ENCODE data around the gene CDT1.

Gene CDT1

GRCh38 chr16:88782454-88783390 is 20.9 kb upstream of the CDT1 start:
- CTCF ChIA-PET: interaction anchor here (1.1 to 7.8 kb wide), 12 partner anchors 10 to 158 kb away, joined by 3 to 80 read pairs (median 5); partner anchors contain the start of gene APRT
- DNase-seq (ENCODE audit: extremely low spot score): no peak
- no peak for TF ChIP-seq CTCF (IDR thresholded peaks at IDR 0.05; ENCODE audit: control extremely low read depth, extremely low read depth, low read depth, missing control alignments)
- POLR2A ChIA-PET: interaction anchor here (0.6 to 0.7 kb wide), 3 partner anchors 28 to 887 kb away, joined by 3 to 4 read pairs (median 3); no protein-coding TSS in a partner anchor

DNA sequence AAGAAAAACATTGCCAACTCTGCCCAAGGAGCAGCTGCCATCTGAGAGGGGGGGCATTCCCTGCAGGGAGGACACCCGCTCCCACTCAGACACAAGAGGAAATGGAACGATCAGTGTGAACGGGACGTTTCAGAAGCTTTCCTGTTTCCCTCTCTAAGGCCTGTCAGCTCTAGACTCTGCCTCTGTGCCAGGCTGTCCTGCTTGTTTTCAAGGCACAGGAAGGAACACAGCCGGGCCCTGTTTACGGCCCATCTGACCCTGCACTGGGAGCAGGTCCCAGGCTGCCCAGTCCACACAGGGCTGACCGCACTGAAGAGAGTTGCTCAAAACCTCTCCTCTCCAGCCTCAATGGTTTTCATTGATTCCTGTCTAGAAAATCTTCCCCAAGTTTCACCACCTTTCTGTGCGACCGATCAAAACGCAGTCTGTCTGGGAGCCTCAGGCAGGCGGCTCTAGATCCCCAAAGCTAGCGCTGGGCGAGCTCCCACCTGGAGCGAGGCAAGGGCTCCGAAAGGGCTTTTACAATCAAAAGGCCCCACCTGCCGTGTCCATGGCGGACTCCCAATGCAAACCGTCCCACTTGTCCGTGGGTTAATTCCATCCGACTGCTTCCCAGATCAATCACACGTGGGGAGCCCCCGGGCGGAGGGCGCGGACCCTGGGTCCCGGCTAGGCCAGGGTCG is 20.1 kb upstream of the CDT1 start:
- no peak for DNase-seq (ENCODE audit: extremely low spot score)

GRCh38 chr16:88784074-88784855 is 19.3 kb upstream of the CDT1 start:
- ChIA-PET POLR2A (interaction anchor here (1.0 kb wide), 2 partner anchors 11 to 65 kb away, joined by 3 to 5 read pairs; no protein-coding TSS in a partner anchor), CTCF (interaction anchor here (0.9 to 7.8 kb wide), 10 partner anchors 12 to 48 kb away, joined by 3 to 80 read pairs (median 4); partner anchors contain the start of gene APRT)
- DNase-seq (ENCODE audit: extremely low spot score): peak; percentile 62
- peak; percentile 50 for TF ChIP-seq CTCF (IDR thresholded peaks at IDR 0.05; ENCODE audit: control extremely low read depth, extremely low read depth, low read depth, missing control alignments)

More for the DNA sequence above, 20.1 kb upstream of the CDT1 start:
- POLR2A ChIA-PET: interaction anchor here (0.6 to 0.7 kb wide), 2 partner anchors 27 to 195 kb away, joined by 3 read pairs; no protein-coding TSS in a partner anchor
- CTCF ChIA-PET: interaction anchor here (0.9 to 7.8 kb wide), 12 partner anchors 11 to 47 kb away, joined by 3 to 80 read pairs (median 5); partner anchors contain the start of gene APRT
- no peak for TF ChIP-seq CTCF (IDR thresholded peaks at IDR 0.05; ENCODE audit: control extremely low read depth, extremely low read depth, low read depth, missing control alignments)

GRCh38 chr16:88784856-88785105 is 18.8 kb upstream of the CDT1 start:
- CTCF ChIA-PET: interaction anchor here (0.9 to 7.8 kb wide), 5 partner anchors 15 to 48 kb away, joined by 3 to 80 read pairs (median 15); no protein-coding TSS in a partner anchor

GRCh38 chr16:88785106-88785924 is 18.3 kb upstream of the CDT1 start, which contains the start of gene PIEZO1:
Gene PIEZO1 (minus strand): TSS chr16:88785220. CDS start chr16:88784964, 256 bp downstream.
- DNase-seq (ENCODE audit: extremely low spot score): peak; percentile 86
- ChIA-PET POLR2A (interaction anchor here (1.0 kb wide), 2 partner anchors 12 to 66 kb away, joined by 3 to 5 read pairs; no protein-coding TSS in a partner anchor), CTCF (interaction anchor here (2.7 to 7.8 kb wide), 3 partner anchors 15 to 49 kb away, joined by 15 to 80 read pairs (median 74); no protein-coding TSS in a partner anchor)
- peak; percentile 97 for TF ChIP-seq CTCF (IDR thresholded peaks at IDR 0.05; ENCODE audit: control extremely low read depth, extremely low read depth, low read depth, missing control alignments)

More at GRCh38 chr16:88784856-88785105, 18.8 kb upstream of the CDT1 start:
- TF ChIP-seq CTCF (IDR thresholded peaks at IDR 0.05; ENCODE audit: control extremely low read depth, extremely low read depth, low read depth, missing control alignments): no peak
- POLR2A ChIA-PET: interaction anchor here (1.0 kb wide), 2 partner anchors 11 to 65 kb away, joined by 3 to 5 read pairs; no protein-coding TSS in a partner anchor
- no peak for DNase-seq (ENCODE audit: extremely low spot score)

Data from GM10248 (cell line).